Measurements from ENCODE around the gene C6orf132.

Gene C6orf132

DNA sequence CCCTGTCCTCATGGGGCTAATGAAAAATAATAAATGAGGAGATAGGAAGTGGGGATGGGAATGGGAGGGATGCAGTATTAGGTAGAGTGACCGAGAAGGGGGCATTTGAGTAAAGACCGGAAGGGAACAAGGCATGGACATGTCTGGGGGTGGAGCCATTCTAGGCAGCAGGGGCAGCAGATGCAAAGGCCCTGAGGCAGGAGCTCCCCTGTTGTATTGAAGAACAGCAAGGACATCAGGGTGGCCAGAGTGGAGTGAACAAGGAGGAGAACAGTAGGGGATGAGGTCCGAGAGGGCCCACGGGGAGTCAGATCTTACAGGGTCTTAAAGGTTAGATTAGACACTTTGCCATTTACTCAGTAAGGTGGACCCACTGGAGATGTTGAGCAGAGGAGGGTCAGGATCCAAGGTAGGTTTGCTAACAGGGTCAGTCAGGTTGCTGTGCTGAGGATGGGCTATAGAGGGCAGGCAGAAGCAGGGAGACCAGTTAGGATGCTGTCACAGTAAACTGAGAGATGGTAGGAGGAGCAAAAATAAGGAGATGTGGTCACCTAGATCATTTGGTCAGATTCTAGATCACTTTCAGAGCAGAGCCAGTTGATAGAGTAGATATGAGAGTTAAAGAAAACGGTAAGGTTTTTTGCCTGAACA lies 73.4 kb downstream of the C6orf132 start:
- no peak for DNase-seq (ENCODE audit: low read depth in 2 of 2)
- TF ChIP-seq, protein P1, sequence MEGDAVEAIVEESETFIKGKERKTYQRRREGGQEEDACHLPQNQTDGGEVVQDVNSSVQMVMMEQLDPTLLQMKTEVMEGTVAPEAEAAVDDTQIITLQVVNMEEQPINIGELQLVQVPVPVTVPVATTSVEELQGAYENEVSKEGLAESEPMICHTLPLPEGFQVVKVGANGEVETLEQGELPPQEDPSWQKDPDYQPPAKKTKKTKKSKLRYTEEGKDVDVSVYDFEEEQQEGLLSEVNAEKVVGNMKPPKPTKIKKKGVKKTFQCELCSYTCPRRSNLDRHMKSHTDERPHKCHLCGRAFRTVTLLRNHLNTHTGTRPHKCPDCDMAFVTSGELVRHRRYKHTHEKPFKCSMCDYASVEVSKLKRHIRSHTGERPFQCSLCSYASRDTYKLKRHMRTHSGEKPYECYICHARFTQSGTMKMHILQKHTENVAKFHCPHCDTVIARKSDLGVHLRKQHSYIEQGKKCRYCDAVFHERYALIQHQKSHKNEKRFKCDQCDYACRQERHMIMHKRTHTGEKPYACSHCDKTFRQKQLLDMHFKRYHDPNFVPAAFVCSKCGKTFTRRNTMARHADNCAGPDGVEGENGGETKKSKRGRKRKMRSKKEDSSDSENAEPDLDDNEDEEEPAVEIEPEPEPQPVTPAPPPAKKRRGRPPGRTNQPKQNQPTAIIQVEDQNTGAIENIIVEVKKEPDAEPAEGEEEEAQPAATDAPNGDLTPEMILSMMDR (IDR thresholded peaks at IDR 0.05; ENCODE audit: low read depth, low read length): no peak
- H3K4me3 ChIP-seq (replicated peaks in 1 of 2; ENCODE audit: low read depth in 2 of 2, low read length in 2 of 2): no peak overlapping the region

DNA sequence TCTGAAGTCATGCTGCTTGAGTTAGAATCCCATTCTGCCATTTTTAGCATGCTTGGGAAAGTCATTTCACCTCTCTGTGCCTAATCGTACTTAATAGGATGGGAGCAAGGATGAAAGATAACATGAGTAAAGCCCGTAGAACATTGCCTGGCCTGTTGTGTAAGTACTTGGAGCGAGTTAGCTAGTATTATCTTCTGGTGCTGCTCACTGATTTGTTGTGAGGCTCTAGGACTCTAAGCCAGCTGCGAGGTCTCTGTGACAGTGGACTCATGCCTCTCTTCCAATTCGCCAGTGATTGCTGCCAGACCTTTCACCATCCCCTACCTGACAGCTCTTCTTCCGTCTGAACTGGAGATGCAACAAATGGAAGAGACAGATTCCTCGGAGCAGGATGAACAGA lies 74.2 kb downstream of the C6orf132 start:
- no peak for DNase-seq (ENCODE audit: low read depth in 2 of 2)
- no peak overlapping the region for H3K4me3 ChIP-seq (replicated peaks in 1 of 2; ENCODE audit: low read depth in 2 of 2, low read length in 2 of 2)
- TF ChIP-seq, protein P1 (IDR thresholded peaks at IDR 0.05; ENCODE audit: low read depth, low read length): no peak

DNA sequence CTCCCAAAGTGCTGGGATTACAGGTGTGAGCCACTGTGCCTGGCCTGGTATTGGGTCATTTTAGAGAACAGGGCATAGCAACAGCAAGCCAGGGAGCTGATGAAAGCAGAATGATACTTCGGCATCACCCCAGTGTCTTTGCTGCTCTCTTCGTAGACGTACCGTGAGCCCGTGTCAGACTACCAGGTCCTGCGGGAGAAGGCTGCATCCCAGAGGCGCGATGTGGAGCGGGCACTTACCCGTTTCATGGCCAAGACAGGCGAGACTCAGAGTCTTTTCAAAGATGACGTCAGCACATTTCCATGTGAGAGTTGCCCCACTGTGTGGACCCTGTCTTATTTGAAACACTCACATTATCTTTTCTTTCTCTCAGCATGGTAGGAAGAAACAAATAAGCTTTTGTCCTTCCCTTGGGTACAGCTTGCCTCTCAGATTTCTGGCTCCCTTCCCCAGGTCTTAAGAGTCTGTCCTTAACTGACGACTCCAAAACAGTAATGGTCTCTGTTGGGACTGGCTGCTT lies 76.2 kb downstream of the C6orf132 start:
- DNase-seq (ENCODE audit: low read depth in 2 of 2): no peak
- TF ChIP-seq, protein P1 (IDR thresholded peaks at IDR 0.05; ENCODE audit: low read depth, low read length): no peak

DNA sequence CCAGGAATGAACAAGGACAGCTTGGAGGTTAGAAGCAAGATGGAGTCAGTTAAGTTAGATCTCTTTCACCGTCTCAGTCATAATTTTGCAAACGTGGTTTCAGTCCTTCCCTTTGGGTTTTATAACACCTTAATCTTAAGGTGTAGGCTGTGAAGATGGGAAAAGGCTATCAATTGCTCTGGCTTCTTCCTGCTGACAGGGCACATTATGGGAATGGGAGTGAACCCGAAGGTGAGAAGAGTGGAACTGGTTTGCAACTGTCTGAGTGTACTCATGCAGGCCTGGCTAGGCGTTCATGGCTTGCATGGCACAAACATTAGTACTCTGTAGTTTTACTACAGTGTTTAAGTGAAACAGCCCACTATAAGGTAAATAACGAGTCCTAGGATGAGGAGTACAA lies 82.7 kb downstream of the C6orf132 start:
- no peak overlapping the region for H3K4me3 ChIP-seq (replicated peaks in 1 of 2; ENCODE audit: low read depth in 2 of 2, low read length in 2 of 2)
- DNase-seq (ENCODE audit: low read depth in 2 of 2): no peak
- TF ChIP-seq, protein P1 (IDR thresholded peaks at IDR 0.05; ENCODE audit: low read depth, low read length): no peak

More for the DNA sequence above, 76.2 kb downstream of the C6orf132 start:
- H3K4me3 ChIP-seq (replicated peaks in 1 of 2; ENCODE audit: low read depth in 2 of 2, low read length in 2 of 2): no peak overlapping the region

DNA sequence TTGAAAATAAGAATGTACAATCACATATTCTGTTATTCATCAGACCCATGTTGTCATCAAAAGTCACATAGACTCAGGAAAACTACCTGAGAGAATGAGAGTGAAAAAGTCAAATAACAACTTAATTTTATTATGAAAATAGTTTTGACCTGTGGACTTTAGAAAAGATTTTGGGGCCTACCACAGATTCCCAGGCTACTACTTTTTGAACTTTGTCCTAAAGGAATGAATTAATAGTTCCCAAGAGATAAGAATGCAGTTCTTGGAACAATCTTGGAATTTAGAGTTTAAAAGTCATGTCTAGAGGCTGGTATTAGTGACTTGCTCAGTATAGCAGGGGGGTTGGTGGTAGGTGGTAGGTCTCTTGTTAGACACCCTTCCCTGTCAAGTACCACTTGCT lies 88.8 kb downstream of the C6orf132 start:
- no peak for DNase-seq (ENCODE audit: low read depth in 2 of 2)
- H3K4me3 ChIP-seq (replicated peaks in 1 of 2; ENCODE audit: low read depth in 2 of 2, low read length in 2 of 2): no peak overlapping the region
- TF ChIP-seq, protein P1 (IDR thresholded peaks at IDR 0.05; ENCODE audit: low read depth, low read length): no peak

DNA sequence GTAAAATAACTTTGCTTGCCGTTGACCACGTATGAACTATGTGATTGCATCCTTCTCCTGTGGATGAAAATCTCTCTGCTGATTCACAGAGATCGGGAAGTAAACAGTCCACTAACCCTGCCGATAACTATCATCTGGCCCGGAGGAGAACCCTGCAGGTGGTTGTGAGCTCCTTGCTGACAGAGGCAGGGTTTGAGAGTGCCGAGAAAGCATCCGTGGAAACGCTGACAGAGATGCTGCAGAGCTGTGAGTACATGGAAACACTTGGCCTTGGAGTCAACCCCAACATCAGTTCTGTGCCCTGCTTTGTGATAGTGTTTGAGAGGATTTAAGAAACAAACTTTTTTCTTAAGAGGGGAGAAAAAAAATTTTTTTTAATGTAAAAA lies 91.2 kb downstream of the C6orf132 start:
- TF ChIP-seq, protein P1 (IDR thresholded peaks at IDR 0.05; ENCODE audit: low read depth, low read length): no peak
- DNase-seq (ENCODE audit: low read depth in 2 of 2): no peak
- H3K4me3 ChIP-seq (replicated peaks in 1 of 2; ENCODE audit: low read depth in 2 of 2, low read length in 2 of 2): peak overlapping the region; percentile 85 to 87

Data from cardiac fibroblast (primary cell).